GM21576 (cell line): ENCODE data around the gene AAR2.

ENCODE experiments used
- ATAC-seq: cut with Tn5 transposase; IDR thresholded peaks from one replicate; pipeline ENCODE4 v1.9.1; 2021; ENCODE audit warnings: mild to moderate bottlenecking, moderate library complexity; ENCODE audit not compliant: unreplicated experiment

AAR2 gene

GRCh38 chr20:36259177-36260061, 23.1 kb downstream of the AAR2 start:
- ATAC-seq = no peak

GRCh38 chr20:36260316-36260715, 24.0 kb downstream of the AAR2 start:
- ATAC-seq = no peak

- ATAC-seq = no peak
Observed at GRCh38 chr20:36261389-36262105, 25.3 kb downstream of the AAR2 start.

GRCh38 chr20:36262440-36262839, 26.2 kb downstream of the AAR2 start:
- no peak for ATAC-seq

- ATAC-seq = no peak
Observed at GRCh38 chr20:36264426-36265246, 28.4 kb downstream of the AAR2 start.

GRCh38 chr20:36266189-36266588, 29.9 kb downstream of the AAR2 start:
- ATAC-seq = no peak

GRCh38 chr20:36267605-36268381, 31.5 kb downstream of the AAR2 start:
- no peak for ATAC-seq

GRCh38 chr20:36268440-36269342, 32.4 kb downstream of the AAR2 start:
- no peak for ATAC-seq

- no peak for ATAC-seq
Observed at GRCh38 chr20:36269507-36269906, 33.2 kb downstream of the AAR2 start.

- ATAC-seq = no peak
Observed at GRCh38 chr20:36270744-36271638, 34.7 kb downstream of the AAR2 start.

GRCh38 chr20:36271639-36272546, 35.6 kb downstream of the AAR2 start:
- no peak for ATAC-seq

- no peak for ATAC-seq
Observed at GRCh38 chr20:36272547-36273220, 36.4 kb downstream of the AAR2 start.

- ATAC-seq = no peak
Observed at GRCh38 chr20:36273414-36274180, 37.3 kb downstream of the AAR2 start.

GRCh38 chr20:36274181-36274841, 38.0 kb downstream of the AAR2 start:
- no peak for ATAC-seq

GRCh38 chr20:36275011-36275410, 38.7 kb downstream of the AAR2 start:
- no peak for ATAC-seq
